Right lung (tissue), 5 donors: ENCODE data around the gene SYTL2. TPM values are rescaled to one million over a fixed set of nuclear protein-coding genes. Genes with fewer than 3 reads are reported as not detected.
"Not testable (repeated sequence)": the region's sequence is repeated elsewhere in the genome, so short reads cannot be mapped to it uniquely, and the experiment has no call there.

Experiments used
- DNase-seq, 2 donors: peaks; one replicate each; pipeline ENCODE4 v3.0.0-alpha.2; 2013
- polyA plus RNA-seq, 5 donors: library from polyadenylated mRNA; unstranded; fragments of 120-200 nt; gene quantifications; one replicate each; pipeline versions ENCODE4 v1.2.1 to v1.2.3, GENCODE V29; 2013; ENCODE audit warnings: inconsistent platforms in 1 of 5, low replicate concordance in 1 of 5; ENCODE audit not compliant: insufficient read length in 5 of 5, insufficient read depth in 1 of 5

Gene SYTL2
- polyA plus RNA-seq, 5 donors = 24.1 to 72.1 (median 53.6) TPM

DNA sequence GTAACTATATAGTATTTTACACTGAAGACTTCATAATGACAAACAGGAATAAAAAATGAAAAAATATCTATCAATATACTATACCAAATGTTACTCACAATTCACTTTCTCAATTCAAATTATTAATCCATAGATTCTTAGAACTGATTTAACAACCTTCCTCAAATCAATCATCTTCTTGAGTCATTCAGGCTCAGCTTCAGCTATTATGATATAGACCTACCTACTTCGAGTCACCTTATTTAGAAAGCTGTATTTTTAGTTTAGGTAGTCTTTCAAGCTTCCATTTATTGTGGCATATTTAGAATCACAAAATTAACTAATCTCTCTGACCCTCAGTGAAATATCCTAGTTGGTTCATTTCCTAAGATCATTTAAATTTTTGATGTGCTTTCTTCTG, 154.2 kb downstream of the SYTL2 start:
- DNase-seq = no peak

DNA sequence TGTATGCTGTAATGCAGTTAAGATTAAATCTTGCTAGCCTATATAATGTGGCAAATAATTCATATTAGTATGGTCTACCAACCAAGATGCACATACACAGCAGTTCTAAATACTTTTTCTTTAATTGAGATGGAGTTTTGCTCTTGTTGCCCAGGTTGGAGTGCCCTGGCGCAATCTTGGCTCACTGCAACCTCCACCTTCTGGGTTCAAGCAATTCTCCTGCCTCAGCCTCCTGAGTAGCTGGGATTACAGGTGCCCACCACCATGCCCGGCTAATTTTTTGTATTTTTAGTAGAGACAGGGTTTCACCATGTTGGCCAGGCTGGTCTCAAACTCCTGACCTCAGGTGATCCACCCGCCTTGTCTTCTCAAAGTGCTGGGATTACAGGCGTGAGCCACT, 156.6 kb downstream of the SYTL2 start:
- DNase-seq = not testable (repeated sequence)

DNA sequence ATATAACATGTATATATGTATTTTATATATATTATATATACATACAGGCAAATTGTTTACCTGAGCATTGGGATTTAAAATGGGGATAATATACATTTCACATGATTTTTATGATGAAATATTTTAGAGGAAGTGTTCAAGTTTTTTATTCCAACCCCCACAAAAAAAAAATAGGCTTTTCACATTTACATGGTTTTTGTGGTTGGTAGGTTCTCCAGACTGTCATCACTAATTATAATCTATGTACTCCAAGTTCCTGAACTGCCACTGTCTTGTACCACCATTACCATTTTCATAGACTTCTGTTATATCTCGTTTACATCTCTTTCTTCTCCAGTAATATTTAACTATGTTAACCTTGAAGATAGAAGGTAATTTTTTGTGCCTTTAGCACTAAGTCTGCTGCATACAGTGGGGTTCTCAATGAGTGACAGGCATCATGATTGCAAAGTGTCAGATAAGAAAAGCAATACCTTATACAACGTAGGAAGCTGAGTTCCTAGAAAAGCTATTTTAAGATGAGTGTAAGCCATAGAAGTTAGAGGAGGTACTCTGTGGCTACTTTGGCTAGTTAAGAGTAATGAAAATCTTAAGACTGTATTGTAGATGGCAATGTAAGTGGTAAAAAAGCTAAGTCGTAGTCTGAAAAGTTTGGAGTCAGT, 158.0 kb downstream of the SYTL2 start:
- DNase-seq = no peak

DNA sequence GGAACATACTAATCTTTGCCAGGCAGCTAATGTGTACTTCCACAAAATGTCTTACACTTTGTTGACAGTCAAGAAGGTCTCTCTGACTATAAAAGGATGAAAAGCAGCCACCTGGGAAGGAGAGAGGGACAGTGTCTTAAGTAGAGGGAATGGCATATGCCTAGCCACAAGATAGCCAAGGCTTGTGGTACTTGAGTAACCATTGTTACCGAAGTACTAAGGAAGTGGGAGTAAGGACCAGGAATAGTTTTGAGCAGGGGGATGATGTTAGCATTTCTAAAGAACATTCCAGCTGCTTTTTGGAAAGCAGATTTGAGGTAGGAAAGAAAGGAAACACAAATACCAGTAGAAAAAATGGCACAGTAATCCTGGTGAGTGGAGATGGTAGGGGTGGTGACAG, 159.8 kb downstream of the SYTL2 start:
- DNase-seq = no peak

DNA sequence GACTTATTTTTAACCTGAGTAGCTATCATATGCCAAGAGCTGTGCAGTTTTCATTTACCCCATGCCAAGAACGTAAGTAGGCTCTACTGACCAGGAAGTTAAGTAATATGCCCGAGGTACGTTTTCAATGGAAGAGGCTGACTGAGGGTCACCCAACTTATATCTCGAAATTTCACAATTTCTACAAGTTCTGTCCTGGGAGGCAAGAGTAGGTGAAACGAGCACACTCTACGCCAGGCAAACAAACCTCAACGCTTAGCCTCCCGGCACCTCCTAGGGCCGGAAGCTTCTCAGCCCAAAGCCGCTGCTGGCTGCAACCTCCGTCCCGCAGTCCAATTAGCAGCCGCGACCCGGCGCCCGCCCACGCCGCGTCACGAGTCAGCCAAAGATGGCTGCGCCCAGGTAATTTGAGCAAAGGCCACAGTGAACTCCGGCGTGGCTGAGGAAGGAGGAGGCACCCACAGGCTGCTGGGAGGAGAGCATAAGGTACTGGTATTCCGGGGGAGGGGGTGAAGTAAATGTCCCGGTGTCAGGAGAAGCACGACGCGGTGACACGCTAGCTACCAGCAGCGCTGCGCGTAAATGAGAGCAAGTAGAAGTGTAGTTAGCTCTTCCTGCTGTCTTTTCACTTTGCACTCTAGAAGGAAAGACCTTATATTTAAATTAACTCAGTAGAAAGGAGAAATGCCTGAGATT, 163.2 kb downstream of the SYTL2 start, which contains the start of gene TMEM126A:
Gene TMEM126A (plus strand): TSS at position 364 of the 696 bp plus-strand sequence. CDS start 2,289 bp downstream, outside the sequence.
- DNase-seq = peak; percentile 88 to 89

DNA sequence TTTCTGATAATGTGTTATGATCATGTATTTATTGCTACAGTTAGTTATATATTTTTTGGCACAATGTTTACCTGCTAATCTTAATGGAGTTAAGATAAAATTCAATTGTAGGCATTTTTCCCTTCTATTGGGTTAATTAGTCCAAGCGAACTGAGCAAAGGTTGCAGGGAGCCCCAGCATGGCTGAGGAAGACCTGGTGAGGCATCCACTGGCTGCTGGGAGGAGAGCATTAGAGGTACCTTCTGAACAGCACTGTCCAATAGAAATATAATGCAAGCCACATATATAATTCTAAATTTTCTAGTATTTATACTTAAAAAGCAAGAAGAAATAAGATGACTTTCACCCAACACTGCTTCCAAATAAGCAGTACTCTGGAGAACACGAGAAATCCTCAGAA, 163.9 kb downstream of the SYTL2 start:
- no peak for DNase-seq

Other genes starting within 250 kb of the SYTL2 start
- gene DLG2, start 183.8 kb downstream of the SYTL2 start, polyA plus RNA-seq = 10 to 100 TPM in 2 of 5 donors, 1 to 10 TPM in 3; 5.1 to 13.2 (median 8.4) TPM
- gene TMEM126B, start 182.5 kb downstream of the SYTL2 start, polyA plus RNA-seq = 10 to 100 TPM; 48.8 to 73.3 (median 60.0) TPM
- 10 to 100 TPM; 27.0 to 40.4 (median 36.2) TPM for gene TMEM126A, start 163.2 kb downstream of the SYTL2 start, polyA plus RNA-seq
- 100 to 1,000 TPM in 4 of 5 donors, 10 to 100 TPM in 1; 96.4 to 153 (median 122) TPM for gene CREBZF, start 146.0 kb downstream of the SYTL2 start, polyA plus RNA-seq
- 1 to 10 TPM; 4.7 to 7.1 (median 6.7) TPM for gene CCDC89, start 124.9 kb downstream of the SYTL2 start, polyA plus RNA-seq
- under 1 TPM in 1 of 5 donors, not detected in 4; 0.09 TPM for gene CCDC83, start 44.2 kb upstream of the SYTL2 start, polyA plus RNA-seq